GM10266 (cell line): ENCODE data around the gene TMEM191C.
"Not testable (repeated sequence)": the region's sequence is repeated elsewhere in the genome, so short reads cannot be mapped to it uniquely, and the experiment has no call there.

Experiments
- DNase-seq: peaks from one replicate; pipeline ENCODE4 v3.0.0; 2012; ENCODE audit errors: extremely low spot score

Gene TMEM191C

DNA sequence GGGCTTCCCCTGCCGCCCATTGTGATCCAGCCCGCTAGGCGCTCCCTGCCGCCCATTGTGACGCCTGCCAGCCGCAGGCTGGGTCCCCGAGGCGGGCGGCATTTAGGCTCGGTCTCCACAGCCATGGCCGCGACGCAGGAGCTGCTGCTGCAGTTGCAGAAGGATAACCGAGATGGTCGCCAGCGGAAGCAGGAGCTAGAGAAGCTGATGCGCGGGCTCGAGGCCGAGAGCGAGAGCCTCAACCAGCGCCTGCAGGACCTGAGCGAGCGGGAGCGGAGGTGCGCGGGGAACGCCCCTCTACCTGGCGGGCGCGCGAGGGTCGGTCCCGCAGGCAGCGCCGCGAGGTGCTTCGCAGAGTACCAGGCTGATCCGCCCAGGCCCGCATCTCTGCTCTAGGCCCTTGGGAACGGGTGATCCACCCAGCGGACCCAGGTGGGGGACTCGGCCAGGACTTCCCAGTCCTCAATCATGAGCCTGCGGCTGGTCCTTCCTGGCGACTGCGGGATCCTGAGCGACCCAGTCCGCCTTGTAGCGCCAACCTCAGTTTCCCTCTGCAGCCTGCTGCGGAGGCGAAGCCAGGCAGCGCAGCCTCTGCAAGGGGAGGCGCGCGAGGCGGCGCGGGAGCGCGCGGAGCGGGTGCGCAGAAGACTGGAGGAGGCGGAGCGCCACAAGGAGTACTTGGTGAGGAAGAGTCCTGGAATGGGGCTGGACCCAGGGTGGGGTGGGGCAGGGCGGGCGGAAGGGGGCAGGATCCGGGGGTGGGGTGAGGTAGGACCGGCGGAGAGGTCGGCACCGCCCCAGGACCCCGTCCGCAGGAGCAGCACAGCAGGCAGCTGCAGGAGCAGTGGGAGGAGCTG is at the start of gene TMEM191C:
Gene TMEM191C (plus strand): TSS at position 51 of the 857 bp plus-strand sequence. CDS start 73 bp downstream, at position 124.
- not testable (repeated sequence) for DNase-seq

DNA sequence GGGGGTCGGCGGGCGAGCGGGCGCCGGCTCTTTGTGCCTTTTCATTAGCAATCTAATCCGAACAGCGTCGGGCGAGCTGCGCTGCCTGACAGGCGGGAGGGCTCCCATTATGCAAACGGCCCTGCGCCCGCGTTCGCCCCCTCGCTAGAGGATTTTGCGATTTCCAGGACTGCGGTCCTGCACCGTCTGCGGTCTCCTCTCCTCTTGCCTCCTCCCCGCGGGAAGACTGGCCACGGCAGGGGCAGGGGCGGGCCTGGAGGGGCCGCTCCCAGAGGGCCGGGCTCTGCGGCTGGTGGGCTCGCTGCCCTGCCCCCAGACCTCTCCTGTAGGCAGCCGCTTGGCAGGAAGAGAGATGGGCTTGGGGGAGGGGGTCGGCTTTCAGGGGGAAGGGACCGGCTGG is 49.3 kb upstream of the TMEM191C start:
- DNase-seq: not testable (repeated sequence)

DNA sequence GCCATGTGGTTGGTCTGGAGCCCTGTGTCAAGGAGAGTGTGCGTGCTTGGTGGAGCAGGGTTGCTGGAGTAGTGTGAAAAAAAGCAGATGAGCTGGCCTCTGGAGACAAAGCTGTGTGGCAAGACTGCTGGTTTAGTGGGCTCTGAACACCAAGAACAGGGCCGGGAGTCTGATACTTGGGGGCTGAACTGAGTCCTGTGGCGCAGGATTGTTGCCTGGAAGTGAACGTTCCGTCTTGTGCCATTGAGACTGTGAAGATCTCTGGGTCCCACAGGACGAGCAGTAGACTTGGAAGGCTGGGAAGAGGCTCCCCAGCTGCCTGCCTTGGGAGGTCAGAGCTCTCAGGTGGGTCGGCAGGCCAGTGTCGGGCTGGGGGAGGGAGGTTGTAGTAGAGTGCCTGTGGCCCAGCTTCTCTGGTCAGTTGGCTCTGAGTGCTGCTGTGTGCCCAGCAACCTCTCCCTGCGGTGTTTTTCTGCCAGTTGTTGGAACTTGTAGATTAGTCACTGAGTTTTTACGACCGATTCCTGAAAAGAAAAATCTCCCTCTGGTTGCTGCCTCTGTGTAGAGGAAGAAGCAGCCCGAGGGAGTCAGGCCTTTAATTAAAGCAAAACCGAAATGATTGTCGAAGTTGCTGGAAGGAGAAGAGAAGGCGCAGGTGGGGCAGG is 48.1 kb upstream of the TMEM191C start:
- DNase-seq: not testable (repeated sequence)

DNA sequence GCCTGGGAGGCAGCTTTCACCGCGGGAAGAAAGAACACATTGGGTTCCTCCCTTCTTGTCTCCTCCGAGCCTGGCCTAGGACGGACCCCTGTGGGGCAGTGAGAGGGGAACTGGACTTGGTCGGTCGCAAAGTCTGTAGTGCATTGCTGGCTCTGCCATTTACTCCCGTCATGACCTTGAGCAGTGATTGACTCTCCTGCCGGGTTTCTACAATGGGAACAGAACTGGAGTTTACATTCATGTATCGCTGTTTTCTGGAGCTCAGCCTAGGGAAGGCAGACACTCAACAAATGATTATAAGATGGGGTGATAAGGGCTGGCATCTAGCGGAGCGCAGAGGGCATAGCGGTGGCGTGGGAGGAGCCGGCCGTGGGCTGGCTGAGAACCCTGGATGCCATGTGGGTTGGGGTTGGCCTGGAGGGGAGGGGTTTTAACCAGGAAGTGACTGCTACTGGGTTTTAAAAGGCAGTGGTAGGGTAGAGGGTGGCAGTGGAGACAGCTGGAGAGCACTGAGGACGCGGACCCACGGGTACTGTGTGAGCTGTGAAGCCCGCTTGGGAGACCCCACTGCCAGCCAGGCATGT is 46.9 kb upstream of the TMEM191C start:
- DNase-seq: not testable (repeated sequence)

DNA sequence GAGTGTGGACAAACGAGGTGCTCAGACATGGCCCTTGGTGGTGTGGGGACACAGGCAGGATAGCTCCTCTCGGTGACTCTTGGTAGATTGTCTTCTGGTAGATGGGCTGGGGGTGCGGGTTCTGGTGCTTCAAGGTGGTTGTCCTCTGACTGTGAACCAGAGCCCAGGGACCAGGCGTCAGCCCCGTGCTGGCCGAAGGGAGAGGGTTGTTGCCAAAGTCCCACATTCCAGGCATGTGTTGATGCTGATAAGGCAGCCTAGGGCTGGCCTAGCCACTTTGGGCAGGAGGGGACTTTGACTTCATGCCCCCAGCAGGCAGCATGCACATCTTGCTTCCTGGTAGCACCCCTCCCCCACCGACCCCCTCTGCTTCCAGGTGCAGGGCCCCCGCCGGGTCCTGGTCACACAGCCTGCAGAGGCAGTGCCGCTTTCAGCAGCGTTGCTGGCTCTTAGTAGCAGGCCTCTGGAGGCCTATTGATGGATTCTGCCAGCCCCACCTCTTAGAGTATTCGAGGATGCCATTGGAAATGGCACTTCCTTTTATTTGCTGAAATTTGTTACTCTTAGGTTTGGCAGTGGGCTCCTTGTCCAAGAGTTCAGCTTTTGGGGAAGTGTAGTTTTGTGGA is 43.0 kb upstream of the TMEM191C start:
- not testable (repeated sequence) for DNase-seq

DNA sequence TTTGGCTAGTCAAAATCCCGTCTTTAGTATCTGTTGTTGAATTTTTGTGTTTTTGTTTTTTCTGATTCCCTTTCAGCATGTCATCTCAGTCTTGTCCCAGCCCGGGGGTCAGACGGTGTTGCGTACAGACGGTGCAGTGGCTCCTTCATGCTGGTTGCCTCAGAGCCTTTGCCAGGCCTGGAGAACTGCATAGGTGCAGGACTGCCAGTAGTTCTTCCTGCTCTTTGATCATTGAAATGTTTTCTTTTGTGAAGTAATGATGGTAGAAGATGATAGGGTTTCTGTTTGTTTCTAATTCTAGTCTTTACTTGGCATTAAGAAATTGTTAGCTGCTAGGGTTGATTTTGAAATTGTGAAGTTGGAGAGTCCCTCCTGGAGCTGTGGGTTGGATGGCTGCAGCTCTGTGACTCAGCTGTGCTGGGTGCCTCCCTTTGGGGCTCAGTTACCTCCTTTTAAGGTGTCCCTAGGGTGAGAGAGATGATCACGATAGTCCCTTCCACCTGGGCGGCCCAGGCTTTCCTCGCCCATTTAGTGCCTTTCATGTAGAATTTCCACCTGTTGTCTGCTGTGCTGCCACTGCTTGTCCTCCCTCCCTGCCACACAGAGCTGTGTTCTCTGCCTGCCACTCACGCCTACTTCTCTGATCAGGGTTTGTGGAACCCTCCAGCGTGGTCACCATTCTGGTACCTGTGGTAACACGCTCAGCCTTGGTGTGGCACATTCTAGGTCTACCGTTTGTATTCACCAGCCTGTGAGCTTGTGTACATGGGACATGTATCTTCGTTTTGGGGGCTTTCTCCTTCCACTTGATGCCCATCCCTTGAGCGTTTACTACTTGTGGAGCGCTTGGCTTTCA is 32.6 kb upstream of the TMEM191C start:
- DNase-seq: not testable (repeated sequence)

DNA sequence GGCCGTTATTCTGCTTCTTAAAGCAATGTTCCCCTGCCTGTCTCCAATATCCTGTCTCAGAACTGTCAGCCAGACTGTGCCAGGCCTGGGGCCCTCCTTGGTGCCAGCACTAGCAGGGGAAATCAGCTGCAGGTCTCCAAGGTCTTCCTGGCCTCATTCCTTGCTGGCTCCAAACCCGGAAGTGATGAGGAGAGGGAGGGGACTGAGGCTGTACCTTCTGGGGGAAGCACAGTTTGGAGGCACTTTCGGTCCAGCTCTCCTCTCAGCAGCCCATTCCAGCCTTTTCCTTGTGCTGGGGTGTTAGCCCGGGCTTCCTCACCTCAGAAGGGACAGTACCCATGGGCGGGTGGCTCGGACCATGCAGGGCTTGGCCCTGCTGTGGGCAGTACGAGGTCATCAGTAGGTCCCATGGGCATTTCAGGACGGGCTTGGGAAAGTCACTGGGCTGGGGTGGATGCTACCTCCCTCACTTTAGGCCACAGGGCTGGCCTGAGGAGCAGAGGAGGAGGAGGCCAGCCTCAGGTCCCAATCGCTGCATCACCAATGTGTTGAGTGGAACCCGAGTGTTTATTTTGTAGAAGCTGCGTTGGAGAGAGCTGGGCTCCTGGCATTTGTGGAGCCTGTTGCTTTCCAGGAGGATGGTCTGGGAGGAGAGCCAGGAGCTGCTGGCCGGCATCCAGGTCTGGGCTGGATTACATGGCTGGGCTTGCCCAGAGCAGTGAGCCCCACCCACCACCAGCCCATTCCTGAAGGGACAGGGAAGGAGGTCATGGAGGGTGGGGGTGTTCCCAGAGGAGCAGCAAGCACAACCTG is 31.0 kb upstream of the TMEM191C start:
- DNase-seq: not testable (repeated sequence)

DNA sequence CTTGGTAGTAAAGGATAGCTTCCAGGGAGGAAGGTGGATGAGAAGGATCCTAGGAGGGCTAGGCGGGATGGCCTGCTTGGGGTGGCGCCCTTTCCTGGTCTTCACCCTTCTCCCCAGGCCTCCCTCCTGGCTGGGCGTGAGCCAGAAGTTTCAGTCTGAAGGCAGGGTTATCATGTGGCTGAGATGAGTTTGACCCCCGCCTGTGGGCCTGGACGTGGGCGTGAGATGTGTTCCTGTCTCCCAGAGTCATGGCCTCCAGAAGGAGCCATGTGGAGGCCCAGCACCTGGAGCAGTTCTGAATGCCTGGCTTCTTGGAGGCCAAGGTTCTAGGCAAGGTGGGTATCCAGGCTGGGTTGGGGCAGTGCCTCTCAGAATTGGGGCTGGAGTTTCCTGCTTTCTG is 29.2 kb upstream of the TMEM191C start:
- DNase-seq: not testable (repeated sequence)

DNA sequence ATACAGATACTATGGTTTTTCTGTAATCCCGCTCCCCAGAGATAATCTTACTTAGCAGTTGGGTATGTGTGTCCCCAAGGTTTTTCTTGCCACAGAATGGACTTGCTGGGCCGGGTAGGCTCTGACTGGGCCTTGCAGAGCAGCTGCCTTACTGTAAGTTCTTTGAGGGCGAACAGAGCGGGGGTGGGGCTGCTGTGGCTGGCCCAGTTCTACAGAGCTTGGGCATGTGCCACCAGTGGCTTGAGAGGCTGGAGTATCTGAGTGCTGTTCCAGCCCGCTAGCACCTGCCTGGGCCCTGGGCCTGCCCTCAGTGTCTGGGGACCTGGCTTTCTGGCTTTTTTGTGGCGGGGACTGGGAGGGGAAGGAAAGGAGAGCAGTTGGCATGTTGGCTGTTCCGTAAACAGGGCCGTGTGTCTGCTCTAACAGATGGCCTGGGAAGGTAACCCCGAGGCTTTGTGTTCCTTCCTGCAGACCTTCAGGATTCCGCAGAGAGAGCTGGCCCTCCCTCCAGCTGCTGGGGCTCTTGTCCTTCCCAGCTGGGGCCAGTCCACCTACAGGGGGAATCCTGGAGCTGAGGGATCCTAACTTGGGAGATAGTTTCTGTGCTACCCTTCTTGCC is 27.1 kb upstream of the TMEM191C start:
- not testable (repeated sequence) for DNase-seq

DNA sequence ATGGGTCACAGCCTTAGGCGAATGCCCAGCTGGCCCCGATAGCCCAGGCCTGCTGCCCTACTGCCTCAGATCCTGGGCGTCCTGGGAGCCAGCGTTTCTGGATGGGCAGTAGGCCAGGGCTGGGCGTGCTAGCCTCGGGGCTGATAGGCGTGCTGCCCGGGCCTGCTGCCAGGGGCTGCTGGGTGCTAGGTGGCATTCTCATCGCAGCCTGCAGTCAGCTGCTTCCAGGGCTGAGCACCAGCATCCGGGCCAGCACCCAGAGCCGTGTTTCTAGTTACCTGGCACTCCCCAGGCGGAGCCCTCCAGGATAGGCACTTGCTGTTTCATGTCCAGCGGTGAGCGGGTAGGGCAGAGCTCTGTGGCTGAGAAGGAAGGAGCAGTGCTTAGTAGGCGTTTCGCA is 26.5 kb upstream of the TMEM191C start:
- not testable (repeated sequence) for DNase-seq

DNA sequence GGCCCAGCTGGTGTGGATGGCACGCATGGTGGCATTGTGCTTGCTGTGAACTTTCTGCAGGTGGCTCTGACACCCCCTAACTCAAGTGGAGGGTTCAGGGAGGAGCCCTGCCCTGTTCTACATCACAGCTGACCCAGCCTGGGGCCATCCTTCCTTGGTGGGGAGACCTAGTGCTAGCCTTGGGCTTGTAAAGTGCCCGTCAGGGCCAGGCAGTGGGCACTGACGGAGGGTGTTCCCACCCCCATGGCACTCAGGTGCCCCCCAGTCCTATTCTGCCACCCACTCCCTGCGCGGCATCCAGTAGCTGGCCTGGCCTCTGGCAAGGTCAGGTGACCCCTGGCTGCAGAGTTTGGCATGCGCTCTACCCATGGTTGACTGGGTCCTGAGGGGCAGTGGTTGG is 26.0 kb upstream of the TMEM191C start:
- DNase-seq: not testable (repeated sequence)

DNA sequence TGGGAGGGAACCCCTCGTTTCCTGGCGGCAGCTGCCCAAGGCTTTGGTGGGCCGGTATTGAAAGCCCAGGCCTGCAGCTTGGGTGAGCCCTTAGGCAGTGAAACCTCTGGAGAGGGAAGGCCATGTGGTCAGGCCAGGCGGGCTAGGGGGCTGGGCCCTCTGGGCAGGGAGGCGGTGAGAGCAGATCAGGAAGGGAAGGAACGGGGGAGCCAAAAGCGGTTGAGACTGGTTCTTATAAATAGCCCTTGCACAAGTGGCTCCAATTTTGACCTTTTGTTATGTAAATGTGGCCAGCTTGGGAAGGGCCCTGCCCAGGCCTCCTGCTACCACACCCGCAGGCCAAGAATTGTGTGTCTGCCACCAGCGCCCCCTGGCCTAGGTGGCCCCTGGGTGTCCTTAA is 25.1 kb upstream of the TMEM191C start:
- not testable (repeated sequence) for DNase-seq

DNA sequence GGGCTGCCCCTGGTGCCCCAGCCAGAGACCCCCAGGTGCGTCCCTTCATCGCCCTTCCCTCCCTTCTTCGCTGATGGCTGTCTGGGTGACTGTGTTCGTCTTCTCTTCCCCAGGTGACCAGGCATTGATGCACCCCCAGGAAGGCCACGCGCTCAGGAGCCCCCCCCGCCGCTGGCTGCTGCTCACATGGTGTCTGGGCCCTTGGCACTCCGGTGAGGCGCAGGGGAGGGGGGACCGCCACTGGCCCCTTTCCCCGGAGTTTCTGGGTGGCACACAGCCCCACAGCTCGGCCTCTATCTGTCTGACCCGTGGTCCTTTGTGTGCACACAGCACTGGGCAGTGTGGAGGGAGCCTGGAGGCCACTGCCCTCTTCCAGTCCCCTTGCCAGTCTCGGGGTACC is 24.5 kb upstream of the TMEM191C start:
- DNase-seq: not testable (repeated sequence)
